NCI-H187 treated with DMSO at 0.1 percent for 48 hours (cell line): ENCODE data around the gene DYNLT3.

ENCODE experiments used
- DNase-seq: peaks from one replicate; lab custom pipeline; 2025; lab: John Stamatoyannopoulos, UW

The DYNLT3 gene, protein sequence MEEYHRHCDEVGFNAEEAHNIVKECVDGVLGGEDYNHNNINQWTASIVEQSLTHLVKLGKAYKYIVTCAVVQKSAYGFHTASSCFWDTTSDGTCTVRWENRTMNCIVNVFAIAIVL

DNA sequence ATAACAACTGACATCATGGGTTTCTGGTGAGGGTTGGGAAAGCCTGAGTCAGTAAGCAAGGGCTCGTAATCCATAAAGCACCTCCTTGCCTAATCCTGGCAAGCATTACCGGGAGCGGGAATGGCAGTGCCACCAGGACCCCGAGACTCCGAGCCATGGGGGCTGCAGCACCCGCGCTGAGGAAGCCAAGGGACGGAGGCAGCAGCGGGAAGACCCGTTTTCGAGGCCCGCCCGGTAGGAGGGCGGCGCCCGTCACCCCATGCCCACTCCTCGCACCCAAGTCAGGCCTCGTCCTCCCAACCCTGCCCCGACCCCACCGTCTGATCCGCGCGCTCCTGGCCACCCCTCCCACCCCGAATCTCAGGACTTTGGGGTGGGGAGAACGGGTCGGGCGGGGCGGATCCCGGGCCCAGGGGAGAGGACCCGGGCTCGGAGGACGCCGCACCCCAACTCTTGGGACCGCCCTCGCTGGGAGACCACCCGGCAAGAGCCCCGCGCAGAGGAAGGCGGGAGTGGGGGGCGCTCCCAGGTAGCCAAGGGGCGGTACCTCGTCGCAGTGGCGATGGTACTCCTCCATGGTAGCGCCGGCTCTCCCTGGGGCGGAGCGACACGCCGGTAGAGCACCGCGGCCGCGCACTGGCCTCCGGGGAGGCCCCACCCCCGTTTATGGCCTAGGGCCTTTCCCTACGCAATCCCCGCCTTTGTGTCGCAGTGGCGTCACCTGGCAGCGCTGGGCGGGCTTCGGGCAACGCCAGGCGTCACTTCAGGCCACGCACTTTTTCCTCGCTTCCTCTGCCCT is at the start of gene DYNLT3:
Gene DYNLT3, minus strand, starts transcription at position 638 of the 799 bp plus-strand sequence. Its CDS starts 61 bp downstream, at position 577.
- DNase-seq = no peak

DNA sequence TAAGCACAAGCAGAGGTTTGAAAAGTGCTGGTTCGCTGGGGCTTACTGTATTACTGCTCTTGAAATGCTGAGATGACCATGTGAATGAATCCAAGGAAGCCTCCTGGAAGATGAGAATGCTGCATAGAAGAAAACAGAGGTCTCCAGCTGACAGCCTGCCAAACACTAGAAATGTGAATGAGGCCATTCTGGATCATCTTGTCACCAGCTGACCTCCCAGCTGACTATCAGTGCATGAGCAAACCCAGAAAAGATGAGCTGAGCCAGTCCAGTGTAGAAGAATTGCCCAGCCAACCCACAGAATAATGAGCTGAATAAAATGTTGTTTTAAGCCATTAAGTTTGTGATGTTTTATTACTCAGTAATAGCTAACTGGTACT is 49.1 kb upstream of the DYNLT3 start:
- no peak for DNase-seq

DNA sequence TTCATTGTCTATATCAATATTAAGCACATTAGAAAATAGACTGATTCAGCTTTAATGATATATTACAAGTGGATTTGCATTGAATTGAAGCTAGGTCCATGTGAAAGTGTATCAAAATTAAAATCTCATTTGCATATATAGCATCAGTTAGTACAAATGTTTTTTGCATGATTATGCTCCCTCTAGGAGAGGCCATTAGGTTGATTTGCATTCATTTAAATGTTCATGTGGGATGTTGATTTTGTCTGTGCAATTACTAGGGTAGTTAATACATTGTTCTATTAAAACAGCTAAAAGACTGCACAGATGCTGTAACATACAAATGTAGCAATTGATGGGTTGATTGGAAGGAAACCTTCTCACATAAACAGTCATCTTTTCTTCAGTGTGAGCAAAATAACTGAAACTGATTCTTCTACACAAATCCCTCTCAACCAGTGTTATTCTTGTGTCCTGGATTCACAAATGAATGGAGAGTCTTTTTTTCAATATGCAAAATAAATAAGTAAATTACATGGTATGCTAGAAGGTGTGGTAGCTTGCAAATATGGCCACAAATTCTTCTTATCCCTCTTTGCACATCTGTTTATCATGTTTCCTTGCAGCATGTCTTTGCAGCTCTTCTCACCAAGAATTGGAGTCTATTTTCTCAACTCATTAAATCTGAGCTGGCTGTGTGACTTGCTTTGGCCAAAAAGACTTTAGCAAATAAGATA is 48.6 kb upstream of the DYNLT3 start:
- no peak for DNase-seq

DNA sequence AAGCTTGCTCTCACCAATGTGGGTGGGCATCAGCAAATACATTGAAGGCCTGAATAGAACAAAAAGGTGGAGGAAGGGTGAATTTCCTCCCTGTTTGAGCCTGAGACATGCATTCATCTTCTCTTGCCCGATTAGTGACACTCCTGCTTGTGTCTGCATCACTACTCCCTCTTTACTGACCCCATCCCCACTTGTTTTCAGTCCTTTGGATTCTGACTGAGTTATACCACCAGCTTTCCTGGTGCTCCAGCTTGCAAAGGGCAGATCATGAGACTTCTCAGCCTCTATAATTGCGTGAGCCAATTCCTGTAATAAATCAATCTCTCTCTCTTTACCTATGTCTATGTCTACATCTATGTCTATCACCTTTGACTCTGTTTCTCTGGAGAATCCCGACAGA is 47.4 kb upstream of the DYNLT3 start:
- DNase-seq = no peak

DNA sequence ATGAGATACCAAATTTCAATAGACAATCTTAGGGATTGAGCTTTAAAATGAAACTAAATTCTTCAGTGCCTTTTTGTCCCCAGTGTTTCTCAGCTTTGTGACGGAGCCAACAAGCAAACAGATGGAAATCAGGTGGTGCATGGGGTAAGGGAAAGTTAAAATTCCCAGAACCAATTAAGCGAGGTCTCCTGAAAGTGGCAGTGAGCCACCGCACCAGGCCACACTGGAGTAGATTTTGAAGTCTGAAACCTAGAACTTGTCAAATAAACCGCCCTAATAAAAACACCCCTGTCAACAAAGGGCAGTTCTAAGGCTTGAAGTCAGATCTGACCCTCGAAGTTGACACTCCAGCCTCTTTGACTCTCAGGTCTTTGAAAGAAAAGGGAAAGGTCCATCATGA is 40.6 kb upstream of the DYNLT3 start:
- no peak for DNase-seq

DNA sequence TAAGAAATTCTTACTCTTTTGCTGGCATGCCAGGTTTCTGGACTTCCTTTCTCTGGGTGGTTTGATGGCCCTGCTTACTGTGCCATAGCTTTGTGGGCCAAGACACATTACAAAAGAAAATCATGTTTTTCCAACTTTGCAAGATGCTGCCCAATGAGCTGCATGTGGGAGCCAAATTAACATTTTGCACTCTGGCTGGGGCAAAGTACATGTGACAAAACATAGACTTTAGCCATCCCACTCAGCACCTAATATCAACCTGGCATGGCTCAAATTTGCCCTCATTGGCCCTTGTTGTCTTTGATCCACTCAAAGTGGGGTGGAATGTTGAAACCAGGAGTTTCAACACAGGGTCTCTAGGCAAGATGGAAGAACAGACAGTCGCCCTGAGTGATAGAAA is 40.0 kb upstream of the DYNLT3 start:
- DNase-seq = no peak

DNA sequence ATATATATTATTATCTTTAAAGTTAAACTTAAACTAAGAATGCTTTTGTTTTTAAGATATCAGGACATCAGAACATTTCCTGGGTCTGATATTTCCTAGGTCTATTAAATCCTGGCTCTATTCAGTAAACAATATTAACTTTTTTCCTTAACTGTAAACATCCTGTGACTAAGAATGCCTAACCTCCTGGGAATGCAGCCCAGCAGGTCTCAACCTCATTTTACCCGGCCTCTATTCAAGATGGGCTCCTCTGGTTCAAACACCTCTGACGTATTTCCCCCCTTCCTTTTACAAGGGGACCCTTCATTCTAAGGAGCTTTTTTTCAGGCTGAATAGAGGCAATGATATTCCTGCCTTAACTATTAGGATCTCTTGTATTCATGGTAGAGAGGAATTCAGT is 35.8 kb upstream of the DYNLT3 start:
- DNase-seq = no peak

DNA sequence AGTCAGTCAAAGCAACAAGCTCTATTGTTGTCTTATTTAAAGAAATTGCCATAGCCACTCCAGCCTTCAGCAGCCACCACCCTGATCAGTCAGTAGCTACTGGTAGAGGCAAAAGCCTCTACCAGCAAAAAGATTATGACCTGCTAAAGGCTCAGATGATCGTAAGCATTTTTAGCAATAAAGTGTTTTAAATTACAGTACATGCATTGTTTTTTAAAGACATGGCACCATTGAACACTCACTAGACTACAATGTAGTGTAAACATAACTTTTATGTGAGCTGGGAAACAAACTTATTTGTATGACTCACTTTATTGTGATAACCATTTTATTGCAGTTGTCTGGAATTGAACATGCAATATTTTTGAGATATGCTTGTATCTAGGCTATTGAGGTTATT is 32.3 kb upstream of the DYNLT3 start:
- no peak for DNase-seq

DNA sequence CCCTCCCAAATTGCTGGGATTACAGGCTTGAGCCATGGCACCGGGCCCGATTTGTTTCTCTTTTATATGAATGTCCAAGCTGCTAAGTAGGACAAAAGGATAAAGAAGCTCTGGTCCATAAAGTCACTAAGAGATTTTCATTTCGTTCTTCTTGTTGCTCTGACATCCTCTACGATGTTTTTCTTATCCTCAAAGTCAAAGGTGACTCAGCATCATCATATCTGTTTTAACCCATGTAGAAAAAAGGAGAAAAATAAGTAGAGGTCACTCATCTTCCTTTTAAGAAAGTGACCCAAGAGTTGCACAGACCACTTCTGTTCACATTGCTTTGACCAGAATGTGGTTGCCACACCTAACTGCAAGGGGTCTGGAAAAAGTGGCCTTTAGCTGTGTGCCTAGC is 29.3 kb upstream of the DYNLT3 start:
- DNase-seq = no peak

DNA sequence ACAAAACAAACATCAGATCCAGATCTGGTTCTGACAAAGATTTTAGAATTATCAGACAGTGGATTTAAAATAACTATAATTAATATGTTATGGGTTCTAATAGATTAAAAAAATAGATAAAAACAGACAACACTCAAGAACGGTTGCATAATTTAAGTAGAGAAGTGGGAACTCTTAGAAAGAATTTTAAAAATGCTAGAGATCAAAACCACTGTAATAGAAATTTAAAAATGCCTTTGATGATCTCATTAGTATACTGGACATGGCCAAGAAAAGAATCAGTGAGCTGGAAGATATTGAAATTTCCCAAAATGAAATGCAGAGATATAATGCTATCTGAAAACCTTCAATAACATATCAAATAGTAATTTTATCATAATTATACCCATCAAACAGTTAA is 28.3 kb upstream of the DYNLT3 start:
- DNase-seq = no peak

DNA sequence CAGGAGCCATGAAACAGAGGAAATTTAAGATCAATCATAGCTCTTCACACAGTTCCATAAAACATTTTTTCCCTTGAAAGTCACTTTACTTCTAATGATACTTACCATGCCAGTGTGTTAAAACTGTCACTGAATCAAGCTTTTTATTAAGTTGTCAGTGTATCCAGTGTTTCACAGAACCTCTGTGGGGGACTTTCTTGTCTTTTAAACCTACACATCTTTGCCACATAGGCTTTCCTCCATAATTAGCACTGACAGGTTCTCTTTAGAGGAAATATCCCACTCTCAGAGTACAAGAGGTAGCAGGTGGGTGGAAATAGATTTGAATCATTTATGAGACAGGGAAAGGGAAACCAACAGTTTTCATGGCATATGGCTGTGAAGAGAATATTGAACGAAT is 25.8 kb upstream of the DYNLT3 start:
- DNase-seq = no peak

DNA sequence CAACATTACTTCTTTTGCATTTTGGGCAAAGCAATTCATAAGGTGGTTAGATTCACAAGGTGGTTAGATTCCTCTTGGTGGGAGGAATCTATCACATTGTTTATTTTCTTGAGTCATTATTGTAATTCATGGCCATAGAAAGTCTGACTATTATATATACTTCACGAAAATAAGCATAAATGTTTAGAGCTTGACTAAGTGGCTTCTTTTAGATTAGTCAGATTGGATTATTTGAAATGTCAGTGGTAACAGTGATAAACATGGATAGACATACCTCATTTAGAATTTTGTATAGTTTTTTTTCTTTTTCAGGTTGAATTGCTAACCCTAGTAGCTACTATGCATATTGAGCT is 24.9 kb upstream of the DYNLT3 start:
- DNase-seq = no peak

DNA sequence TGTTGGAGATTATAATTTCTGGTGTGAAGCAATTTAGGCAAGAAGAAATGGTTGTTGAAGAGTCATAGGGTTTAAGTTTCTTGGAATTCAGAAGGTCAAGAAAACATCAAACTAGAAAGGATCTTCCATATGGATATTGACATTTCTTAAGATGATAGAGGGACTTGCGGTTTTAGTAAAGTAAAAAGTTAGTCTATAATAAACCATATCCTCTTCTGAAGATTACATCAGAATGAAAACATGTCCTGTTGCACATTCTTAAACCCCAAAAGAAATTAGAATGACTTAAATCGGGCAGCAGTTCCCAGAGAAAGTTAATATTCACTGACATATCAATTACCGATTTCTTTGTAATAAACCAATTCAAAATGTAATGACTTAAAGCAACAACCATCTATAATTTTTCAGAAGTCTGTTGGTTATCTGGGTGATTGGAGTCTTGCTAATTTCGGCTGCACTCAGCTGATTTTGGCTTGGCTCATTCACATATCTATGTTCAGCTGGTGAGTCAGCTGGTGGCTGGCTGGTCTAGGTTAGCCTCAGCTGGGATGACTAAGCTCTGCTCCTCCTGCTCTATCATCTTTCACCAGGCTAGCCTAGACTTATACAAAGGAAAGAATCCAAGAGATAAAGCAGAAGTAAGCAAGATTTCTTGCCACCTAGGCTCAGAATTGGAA is 24.4 kb upstream of the DYNLT3 start:
- no peak for DNase-seq

DNA sequence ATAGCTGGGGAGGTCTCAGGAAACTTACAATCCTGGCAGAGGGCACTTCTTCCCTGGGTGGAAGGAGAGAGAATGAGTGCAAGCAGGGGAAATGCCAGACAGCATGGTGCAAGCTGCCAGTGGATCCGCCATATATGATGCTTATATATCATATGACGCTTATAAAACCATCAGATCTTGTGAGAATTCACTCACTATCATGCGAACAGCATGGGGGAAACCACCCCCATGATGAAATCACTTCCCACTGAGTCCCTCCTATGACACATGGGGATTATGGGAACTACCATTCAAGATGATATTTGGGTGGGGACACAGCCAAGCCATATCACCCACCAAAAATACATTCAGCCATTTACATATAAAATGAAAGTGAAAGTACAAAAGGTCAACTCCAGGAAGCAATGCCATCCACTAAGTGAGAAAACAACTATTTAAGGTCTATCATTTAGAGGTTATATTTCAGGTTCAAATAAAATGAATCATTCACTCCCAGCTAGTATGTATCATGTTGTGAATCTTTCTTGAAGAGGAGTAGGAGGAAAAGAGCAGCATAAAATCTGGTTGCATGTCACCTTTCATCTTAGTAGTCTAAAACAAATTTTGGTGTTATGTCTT is 20.3 kb upstream of the DYNLT3 start:
- no peak for DNase-seq

DNA sequence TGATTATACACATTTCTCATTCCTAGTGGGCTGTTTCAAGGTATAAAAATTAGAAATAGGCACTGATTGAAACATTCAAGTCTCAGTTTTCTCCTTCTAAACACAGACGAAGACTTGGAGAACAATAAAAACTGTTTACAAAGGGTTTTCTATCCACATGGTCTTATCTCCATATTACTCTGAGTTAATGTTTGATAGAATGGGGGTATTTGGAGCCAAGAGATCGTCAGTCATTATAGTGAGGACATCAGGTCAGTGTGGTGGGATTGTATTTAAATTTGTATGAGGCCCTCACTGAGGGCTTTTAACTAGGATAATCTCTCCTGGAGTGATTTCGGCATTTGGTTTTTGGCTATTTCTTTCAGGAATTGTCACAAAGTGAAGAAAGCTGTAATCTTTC is 16.4 kb upstream of the DYNLT3 start:
- DNase-seq = no peak

DNA sequence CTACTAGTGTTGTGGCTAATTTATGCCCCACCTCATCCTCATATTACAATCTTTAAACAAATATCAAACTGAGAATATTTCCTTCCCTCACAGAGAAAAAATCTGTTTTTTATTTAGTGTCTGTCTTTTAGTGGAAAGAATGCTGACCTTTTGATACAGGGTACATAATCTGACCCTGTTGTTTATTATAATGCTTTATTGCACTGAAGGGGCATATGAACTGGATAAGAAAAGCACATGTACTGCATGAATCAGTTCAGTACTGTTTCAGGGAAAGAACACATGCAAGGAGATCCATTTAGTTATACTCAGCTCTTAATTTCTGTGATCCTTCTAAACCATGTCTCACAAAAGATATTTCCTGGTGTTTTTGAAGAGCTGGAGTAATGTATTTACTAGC is 15.5 kb upstream of the DYNLT3 start:
- no peak for DNase-seq

DNA sequence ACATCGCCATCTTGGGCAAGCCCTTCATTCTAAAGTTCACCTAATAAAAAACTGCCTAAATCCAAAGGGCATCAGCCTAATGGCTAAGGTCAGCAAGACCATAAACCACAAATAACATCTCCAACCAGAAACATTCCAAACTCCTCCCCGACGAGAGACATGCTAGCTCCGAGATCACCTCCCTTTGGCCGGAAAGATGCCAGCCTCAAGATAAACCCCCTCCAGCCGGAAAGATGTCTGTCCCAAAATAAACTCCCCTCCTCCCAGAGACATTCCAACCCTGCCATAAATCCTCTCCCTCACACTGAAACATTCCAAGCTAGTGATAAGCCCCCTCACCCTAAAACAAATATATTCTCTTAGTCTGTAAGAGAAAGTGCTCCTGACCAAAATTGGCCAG is 13.3 kb upstream of the DYNLT3 start:
- DNase-seq = no peak

DNA sequence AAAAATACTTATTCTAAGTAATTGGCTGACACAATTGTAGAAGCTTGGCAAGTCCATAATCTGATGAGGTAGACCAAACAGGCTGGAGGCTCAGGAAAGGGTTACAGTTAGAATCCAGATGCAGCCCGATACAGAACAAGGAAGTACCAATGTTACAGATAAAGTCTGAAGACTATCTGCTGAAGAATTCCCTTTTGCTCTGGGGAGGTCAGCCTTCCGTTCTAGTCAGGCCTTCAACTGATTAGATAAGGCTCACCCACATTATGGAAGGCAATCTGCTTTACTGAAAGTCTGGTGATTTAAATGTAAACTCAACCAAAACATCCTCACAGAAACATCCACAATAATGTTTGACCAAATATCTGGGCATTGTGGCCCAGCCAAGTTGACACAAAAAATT is 7.4 kb upstream of the DYNLT3 start:
- no peak for DNase-seq

DNA sequence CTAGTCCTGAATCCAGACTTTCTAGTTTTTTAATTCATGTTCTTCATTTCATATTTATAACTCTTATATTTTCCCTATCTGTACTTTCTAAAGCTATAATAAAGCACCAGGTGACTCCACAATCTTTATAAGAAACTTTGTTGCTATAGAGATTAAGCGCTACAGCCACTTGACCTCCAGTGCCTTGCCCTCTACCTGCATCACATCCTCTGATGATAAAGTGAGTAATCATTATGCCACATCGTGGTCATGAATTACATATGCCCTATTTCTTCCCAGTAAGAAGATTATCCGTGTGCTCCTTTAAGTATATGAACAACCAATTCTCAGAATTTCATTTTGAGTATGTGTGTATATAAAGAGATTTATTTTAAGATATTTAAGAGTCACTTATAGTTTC is 6.8 kb upstream of the DYNLT3 start:
- DNase-seq = no peak

DNA sequence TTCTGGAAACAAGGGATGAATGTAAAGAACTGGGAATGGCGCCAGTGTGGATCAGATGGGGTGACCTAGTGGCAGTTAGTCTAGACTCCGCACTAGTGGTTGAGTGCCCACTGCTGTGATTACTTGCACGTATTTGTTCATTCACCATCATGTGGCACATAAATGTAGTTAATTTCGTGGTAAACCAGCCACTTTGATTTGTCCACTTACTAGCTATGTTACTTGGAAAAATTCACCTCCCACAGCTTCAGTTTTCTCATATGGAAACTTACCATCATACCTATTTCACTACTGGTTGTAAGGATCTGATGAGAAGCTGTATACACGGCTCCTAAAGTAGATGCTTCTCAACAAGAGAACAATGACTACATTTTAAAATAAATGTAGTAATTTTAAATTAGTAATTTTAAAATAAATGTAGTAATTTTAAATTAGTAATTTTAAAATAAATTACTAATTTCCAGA is 394 bp upstream of the DYNLT3 start:
- no peak for DNase-seq

DNA sequence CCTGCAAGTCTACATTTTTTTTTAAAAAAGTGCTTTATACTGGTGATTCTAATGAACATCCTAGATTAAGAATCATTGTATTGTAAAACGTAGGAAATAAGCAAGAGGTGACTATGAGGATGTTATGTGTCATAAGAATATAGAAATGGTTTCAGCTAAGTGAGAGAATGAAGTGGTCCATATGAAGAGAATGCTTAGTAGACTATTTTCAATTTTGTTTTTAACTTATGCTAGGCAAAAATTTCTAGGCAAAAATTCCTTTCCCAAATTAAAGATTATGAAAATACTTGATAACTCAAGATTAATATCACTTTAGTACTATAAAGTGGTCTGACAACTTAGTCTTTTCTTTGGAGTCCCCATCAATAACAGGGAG is 825 bp downstream of the DYNLT3 start:
- DNase-seq = no peak

DNA sequence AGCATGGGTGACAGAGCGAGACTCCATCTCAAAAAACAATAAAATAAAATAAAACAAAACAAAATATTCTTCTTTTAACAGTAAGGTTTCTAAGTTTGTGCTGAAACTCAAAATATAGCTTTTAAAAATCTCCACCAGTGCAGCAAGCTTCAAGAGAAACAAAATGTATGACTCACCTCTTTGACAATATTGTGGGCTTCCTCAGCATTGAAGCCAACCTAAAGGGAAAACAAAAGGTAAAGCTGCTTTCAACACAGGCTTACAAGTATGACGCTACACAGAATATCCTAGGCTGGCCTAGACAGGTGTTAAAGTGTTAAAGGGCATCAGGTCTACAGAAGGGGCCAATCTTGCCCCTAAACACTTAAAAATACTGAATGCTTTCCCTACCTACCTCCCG is 1.2 kb downstream of the DYNLT3 start:
- no peak for DNase-seq

DNA sequence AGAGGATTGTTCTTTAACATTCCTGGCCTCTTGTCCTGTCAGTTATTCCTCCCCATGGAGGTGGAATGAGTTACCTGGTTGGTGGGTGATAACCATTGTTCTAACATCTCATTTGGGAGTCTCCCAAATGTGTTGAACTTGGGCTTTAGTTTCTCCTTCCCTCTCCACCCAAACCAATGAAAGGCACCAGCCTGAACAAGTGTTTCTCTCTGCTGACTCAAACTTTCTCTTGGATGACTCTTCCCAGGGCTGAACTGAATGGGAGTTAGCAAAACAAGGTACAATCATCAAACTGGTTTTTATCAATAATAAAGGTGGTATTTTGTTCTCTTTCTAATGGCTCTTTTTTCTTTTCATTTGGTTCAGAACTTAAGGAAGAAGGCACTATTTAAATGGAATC is 2.7 kb downstream of the DYNLT3 start:
- DNase-seq = no peak
